ENCODE data around the gene NCK2. TPM values are rescaled to one million over a fixed set of nuclear protein-coding genes. Genes with fewer than 3 reads are reported as not detected.

Gene NCK2
- total RNA-seq, 1 experiment from 2014 or later, result 49.2 TPM

DNA sequence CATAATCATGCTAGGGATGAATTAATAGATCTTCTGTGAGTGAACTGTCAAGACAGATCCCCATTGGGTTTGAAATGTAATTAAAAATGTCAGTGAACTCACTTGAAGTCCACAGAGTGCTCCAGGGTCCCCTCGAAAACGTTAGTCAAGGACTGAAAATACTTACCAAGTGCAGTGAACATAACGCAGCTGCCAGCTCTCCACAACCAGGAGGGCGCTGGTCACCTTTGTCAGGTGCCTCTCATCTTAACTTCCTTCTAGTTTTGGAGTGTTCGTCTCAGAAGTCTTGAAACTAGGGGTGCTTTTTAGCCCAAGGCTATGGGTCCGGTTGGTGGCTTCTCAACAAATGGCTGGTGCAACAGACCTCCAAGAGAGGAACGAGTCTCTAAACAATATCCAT lies 70.7 kb downstream of the NCK2 start:
- peaks cover 27 to 34% of the 10 kb centered on the region in 2 experiments for H3K4me1 Mint-ChIP-seq
- no peaks in the 10 kb centered on the region for H3K9me3 ChIP-seq (ENCODE audit: control insufficient read depth, low read depth, low read length)
- DNase-seq, result no peak
- no peak overlapping the region for H4K5ac ChIP-seq (ENCODE audit: insufficient read length, low read depth, low read length)
- no peak overlapping the region for H3K4me2 ChIP-seq (ENCODE audit: insufficient read depth, insufficient read length, low read length)
- H4K8ac ChIP-seq (replicated peaks; ENCODE audit: insufficient read length, low read depth, low read length), result no peak overlapping the region
- no peaks in the 10 kb centered on the region for H3K27me3 ChIP-seq (ENCODE audit: insufficient read depth, low read length)
- peaks cover 3% of the 10 kb centered on the region; the same call in 1 of the 2 replicates for H3K79me2 ChIP-seq (ENCODE audit: insufficient read depth, low read length)
- H3K23me2 ChIP-seq (ENCODE audit: insufficient read length, low read depth, low read length, poor library complexity, severe bottlenecking), result no peaks in the 10 kb centered on the region
- no peak overlapping the region for H3K27ac ChIP-seq (ENCODE audit: insufficient read length, low read depth, low read length)
- H2AFZ ChIP-seq (ENCODE audit: low read length), result no peak overlapping the region
- H4K20me1 ChIP-seq (ENCODE audit: control insufficient read depth, insufficient read depth, insufficient read length), result no peaks in the 10 kb centered on the region
- TF ChIP-seq, protein P1, sequence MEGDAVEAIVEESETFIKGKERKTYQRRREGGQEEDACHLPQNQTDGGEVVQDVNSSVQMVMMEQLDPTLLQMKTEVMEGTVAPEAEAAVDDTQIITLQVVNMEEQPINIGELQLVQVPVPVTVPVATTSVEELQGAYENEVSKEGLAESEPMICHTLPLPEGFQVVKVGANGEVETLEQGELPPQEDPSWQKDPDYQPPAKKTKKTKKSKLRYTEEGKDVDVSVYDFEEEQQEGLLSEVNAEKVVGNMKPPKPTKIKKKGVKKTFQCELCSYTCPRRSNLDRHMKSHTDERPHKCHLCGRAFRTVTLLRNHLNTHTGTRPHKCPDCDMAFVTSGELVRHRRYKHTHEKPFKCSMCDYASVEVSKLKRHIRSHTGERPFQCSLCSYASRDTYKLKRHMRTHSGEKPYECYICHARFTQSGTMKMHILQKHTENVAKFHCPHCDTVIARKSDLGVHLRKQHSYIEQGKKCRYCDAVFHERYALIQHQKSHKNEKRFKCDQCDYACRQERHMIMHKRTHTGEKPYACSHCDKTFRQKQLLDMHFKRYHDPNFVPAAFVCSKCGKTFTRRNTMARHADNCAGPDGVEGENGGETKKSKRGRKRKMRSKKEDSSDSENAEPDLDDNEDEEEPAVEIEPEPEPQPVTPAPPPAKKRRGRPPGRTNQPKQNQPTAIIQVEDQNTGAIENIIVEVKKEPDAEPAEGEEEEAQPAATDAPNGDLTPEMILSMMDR (conservative IDR thresholded peaks at IDR 0.05), result no peak
- H2BK20ac ChIP-seq (ENCODE audit: low read depth, low read length, poor library complexity, severe bottlenecking), result no peak overlapping the region
- no peaks in the 10 kb centered on the region for H3K9me3 Mint-ChIP-seq
- H2AK5ac ChIP-seq (ENCODE audit: insufficient read length, low read length), result no peak overlapping the region
- no peak overlapping the region for H4K91ac ChIP-seq (ENCODE audit: insufficient read length, low read depth, low read length)
- no CpG with 5 or more reads among the region's 7 CpGs for WGBS (ENCODE audit: extremely low coverage, insufficient read length, low lambda C conversion rate)
- H3T11ph ChIP-seq (ENCODE audit: low read length), result no peak overlapping the region
- no peak overlapping the region for H3K23ac ChIP-seq (ENCODE audit: insufficient read length, low read depth, low read length)
- peak overlapping the region in 1 of 3 experiments; percentile 49; a peak in 1 of 7 replicates for H3K27ac Mint-ChIP-seq
- H3K4me3 Mint-ChIP-seq, result no peak overlapping the region
- H3K4me1 ChIP-seq (ENCODE audit: insufficient read depth, low read length), result no peaks in the 10 kb centered on the region
- H3K79me1 ChIP-seq (ENCODE audit: insufficient read depth, low read depth, low read length, poor library complexity, severe bottlenecking), result peaks cover 11% of the 10 kb centered on the region
- H3K18ac ChIP-seq (ENCODE audit: insufficient read length, low read depth, low read length), result no peak overlapping the region
- H2BK12ac ChIP-seq (ENCODE audit: insufficient read length, low read depth, low read length), result no peak overlapping the region
- no peak overlapping the region for H2BK5ac ChIP-seq (ENCODE audit: insufficient read length, low read length)
- H3K36me3 Mint-ChIP-seq (ENCODE audit: insufficient read depth in 1 of 3, low read depth in 3 of 3), result peaks cover 15 to 19% (median 17%) of the 10 kb centered on the region in 3 experiments; a peak in 6 of 7 replicates
- no peak overlapping the region for H3K56ac ChIP-seq (ENCODE audit: insufficient read length, low read depth, low read length)
- no peak overlapping the region for H2BK120ac ChIP-seq (ENCODE audit: low read depth, low read length, poor library complexity, severe bottlenecking)
- H3K14ac ChIP-seq (ENCODE audit: insufficient read depth, low read length), result no peak overlapping the region
- no peak overlapping the region for H3K9ac ChIP-seq (ENCODE audit: extremely low read depth, insufficient read length, low read length)
- H3K4ac ChIP-seq (ENCODE audit: low read depth, low read length), result no peak overlapping the region
- no peak overlapping the region for H2BK15ac ChIP-seq (ENCODE audit: low read depth, low read length)
- no peaks in the 10 kb centered on the region for H3K27me3 Mint-ChIP-seq (ENCODE audit: low read depth)
